Esophagus squamous epithelium (tissue), 5 donors: ENCODE measurements around the gene MPP3. TPM values are rescaled to one million over a fixed set of nuclear protein-coding genes. Genes with fewer than 3 reads are reported as not detected.
"Not testable (repeated sequence)": the region's sequence is repeated elsewhere in the genome, so short reads cannot be mapped to it uniquely, and the experiment has no call there.

Source experiments
- DNase-seq: peaks from one replicate; lab custom pipeline; 2025; lab: John Stamatoyannopoulos, UW
- H3K27ac ChIP-seq, 4 donors: fragments of 200-600 bp; sonication (generic); one replicate each; pipeline ENCODE4 v1.5.1; 2016 to 2019; ENCODE audit warnings: mild to moderate bottlenecking in 1 of 4
- H3K27me3 ChIP-seq, 4 donors: fragments of 200-600 bp; sonication (generic); 1 replicate in 3 of 4; 2 replicates in 1 of 4; pipeline versions ENCODE4 v1.5.1 to v1.6.0; 2017 to 2021; ENCODE audit warnings: antibody characterized with exemption in 1 of 4
- H3K36me3 ChIP-seq, 3 donors: fragments of 200-600 bp; sonication (generic); one replicate each; pipeline ENCODE4 v1.5.1; 2016 to 2019
- H3K4me1 ChIP-seq, 3 donors: fragments of 200-600 bp; sonication (generic); one replicate each; pipeline ENCODE4 v1.5.1; 2017 to 2019
- H3K4me3 ChIP-seq, 4 donors: fragments of 200-600 bp; sonication (generic); 1 replicate in 3 of 4; 2 replicates in 1 of 4; pipeline ENCODE4 v1.5.1; 2016 to 2019; ENCODE audit warnings: mild to moderate bottlenecking in 2 of 4, moderate library complexity in 1 of 4
- H3K9me3 ChIP-seq, 3 donors: fragments of 200-600 bp; sonication (generic); one replicate each; pipeline ENCODE4 v1.5.1; 2016 to 2019
- CTCF ChIP-seq, 6 experiments: fragments of 450-650 bp in 4 of 6; fragments of 200-600 bp in 2 of 6; sonication (generic) in 2 of 6; IDR thresholded peaks; one replicate each; pipeline ENCODE4 v1.5.1; 2016 to 2019; ENCODE audit warnings: antibody characterized with exemption in 6 of 6, mild to moderate bottlenecking in 4 of 6, moderate library complexity in 4 of 6
- POLR2A ChIP-seq, 4 donors: fragments of 450-650 bp; IDR thresholded peaks; one replicate each; pipeline ENCODE4 v1.6.1; 2017; ENCODE audit warnings: antibody characterized with exemption in 4 of 4, mild to moderate bottlenecking in 4 of 4, moderate library complexity in 3 of 4
- WGBS, 2 donors: methylation state at CpG; one replicate each; pipeline ENCODE4 v1.1.5; 2018; 5-methylcytosine and 5-hydroxymethylcytosine counted together
- intact Hi-C: fragments of 100-400 bp; cut with DNase I; formaldehyde crosslinking; loops from one replicate; pipeline ENCODE4 v1.15.0; 2022
- total RNA-seq, 4 donors: library from RNA; depleted of rRNA; stranded (reverse); fragments of >200 nt; gene quantifications; one replicate each; pipeline ENCODE4 v1.1.0, GENCODE V29; 2016
- donor health status: DM: yes; HTN: yes; CAD: no.

Gene MPP3
- total RNA-seq, 4 donors from 2014 or later: 5.9 to 15.8 (median 9.0) TPM

DNA sequence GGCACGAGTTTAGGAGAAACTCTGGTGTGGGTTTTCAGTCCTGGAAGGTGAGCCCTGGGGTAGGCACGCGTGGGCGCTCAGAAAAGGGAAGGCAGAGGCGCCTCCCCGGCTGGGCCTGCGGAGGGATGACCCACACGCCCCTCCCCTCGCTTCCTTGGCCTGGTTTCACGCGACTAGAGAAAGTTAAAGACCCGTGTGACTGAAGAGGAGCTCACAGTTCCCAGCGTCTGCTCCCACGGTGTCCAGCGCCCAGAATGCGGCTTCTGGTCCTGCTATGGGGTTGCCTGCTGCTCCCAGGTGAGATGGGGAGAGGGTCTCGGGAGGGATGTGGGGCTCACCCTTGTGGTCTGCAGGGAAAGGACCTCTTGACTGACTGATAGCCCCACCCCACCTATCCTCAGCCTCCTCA, 14.0 kb upstream of the MPP3 start, which contains the start of gene CD300LG:
Gene CD300LG (plus strand): TSS at position 214 of the 409 bp plus-strand sequence. CDS start 41 bp downstream, at position 255.
- no peak for TF ChIP-seq POLR2A (IDR thresholded peaks at IDR 0.05)
- TF ChIP-seq CTCF (IDR thresholded peaks at IDR 0.05): no peak
- Histone ChIP-seq H3K4me1 (peaks cover 0 to 20% (median 0%) of the 10 kb centered on the region in 3 donors), H3K27me3 (peaks cover 0 to 18% (median 0%) of the 10 kb centered on the region in 4 donors), H3K4me3 (no peak within 1 kb of the TSS), H3K27ac (peak within 1 kb of the TSS in 3 of 4 donors; percentile 16 to 33 (median 27)), H3K9me3 (no peaks in the 10 kb centered on the region), H3K36me3 (no peaks in the 10 kb centered on the region)
- 15 to 28% methylated on average over 7 to 14 of the region's 17 CpGs for WGBS, 2 donors
- no peak for DNase-seq
- intact Hi-C loops: loop anchor here (5.0 kb wide), 1 partner anchor 60 kb away; no protein-coding TSS in a partner anchor

GRCh38 chr17:43846221-43846712, 13.3 kb upstream of the MPP3 start:
- Histone ChIP-seq H3K4me1 (peaks cover 0 to 27% (median 0%) of the 10 kb centered on the region in 3 donors), H3K27ac (peak overlapping the region in 3 of 4 donors; percentile 16 to 33 (median 27)), H3K36me3 (no peaks in the 10 kb centered on the region), H3K9me3 (no peaks in the 10 kb centered on the region), H3K27me3 (peaks cover 0 to 15% (median 0%) of the 10 kb centered on the region in 4 donors), H3K4me3 (no peak overlapping the region)
- intact Hi-C loops: loop anchor here (5.0 kb wide), 1 partner anchor 59 kb away; no protein-coding TSS in a partner anchor
- TF ChIP-seq POLR2A (IDR thresholded peaks at IDR 0.05) (no peak), CTCF (IDR thresholded peaks at IDR 0.05) (peak; percentile 79 to 99 (median 98))
- no peak for DNase-seq
- 6% methylated on average over 7 of the region's 13 CpGs for WGBS, 2 donors

DNA sequence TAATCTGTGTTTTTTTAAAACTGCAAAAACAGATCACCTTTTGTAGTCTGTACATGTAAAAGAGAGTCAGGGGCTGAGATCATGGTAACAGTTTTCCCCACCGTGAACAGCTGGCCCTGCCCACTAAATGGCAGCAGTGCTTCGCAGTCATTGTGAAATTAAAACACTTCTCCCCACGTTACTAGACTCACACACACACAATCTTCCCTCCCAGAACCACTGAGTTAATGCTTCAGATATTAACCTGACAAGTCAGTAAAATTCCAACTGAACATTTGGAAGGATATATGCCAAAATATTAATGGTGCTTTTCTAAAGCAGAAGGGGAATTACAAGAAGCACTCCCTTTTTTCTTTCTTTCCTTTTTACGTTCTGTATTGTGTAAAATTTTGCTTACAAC, 12.8 kb upstream of the MPP3 start:
- intact Hi-C loops: loop anchor here (5.0 kb wide), 1 partner anchor 58 kb away; no protein-coding TSS in a partner anchor
- H3K4me3 ChIP-seq: no peak overlapping the region
- no peak for TF ChIP-seq CTCF (IDR thresholded peaks at IDR 0.05)
- no peaks in the 10 kb centered on the region for H3K36me3 ChIP-seq
- WGBS, 2 donors: 43 to 56% methylated on average over 4 of the region's 4 CpGs
- H3K27me3 ChIP-seq: peaks cover 0 to 15% (median 0%) of the 10 kb centered on the region in 4 donors
- H3K9me3 ChIP-seq: no peaks in the 10 kb centered on the region
- H3K4me1 ChIP-seq: peaks cover 0 to 32% (median 2%) of the 10 kb centered on the region in 3 donors
- H3K27ac ChIP-seq: peak overlapping the region in 3 of 4 donors; percentile 16 to 33 (median 27)
- no peak for DNase-seq

DNA sequence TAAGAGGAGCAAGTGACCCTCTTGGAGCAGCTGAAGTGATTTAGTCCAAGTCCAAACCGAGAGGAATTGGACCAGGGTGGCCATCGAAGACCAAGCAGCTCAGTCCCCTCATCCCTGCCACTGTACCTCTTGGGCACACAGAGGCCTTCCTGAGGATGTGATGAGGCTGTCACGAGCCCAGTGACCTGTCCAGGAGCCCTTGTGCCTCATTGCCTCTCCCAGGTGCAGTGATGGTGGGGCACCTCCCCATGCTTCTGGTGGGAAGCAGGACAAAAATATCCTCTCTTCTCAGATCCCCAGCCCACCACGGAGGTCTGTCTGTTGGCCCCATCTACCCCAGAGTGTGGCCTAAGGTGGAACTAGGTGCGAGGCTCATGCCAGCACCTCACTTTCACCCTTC, 11.3 kb upstream of the MPP3 start:
- H3K4me1 ChIP-seq: peaks cover 0 to 46% (median 16%) of the 10 kb centered on the region in 3 donors
- no peak overlapping the region for H3K4me3 ChIP-seq
- intact Hi-C loops: no loop called here
- H3K36me3 ChIP-seq: no peaks in the 10 kb centered on the region
- no peaks in the 10 kb centered on the region for H3K9me3 ChIP-seq
- WGBS, 2 donors: 63 to 72% methylated on average over 4 to 5 of the region's 5 CpGs
- no peak overlapping the region for H3K27ac ChIP-seq
- no peak for TF ChIP-seq CTCF (IDR thresholded peaks at IDR 0.05)
- no peak for TF ChIP-seq POLR2A (IDR thresholded peaks at IDR 0.05)
- peaks cover 0 to 13% (median 0%) of the 10 kb centered on the region in 4 donors for H3K27me3 ChIP-seq
- DNase-seq: no peak

DNA sequence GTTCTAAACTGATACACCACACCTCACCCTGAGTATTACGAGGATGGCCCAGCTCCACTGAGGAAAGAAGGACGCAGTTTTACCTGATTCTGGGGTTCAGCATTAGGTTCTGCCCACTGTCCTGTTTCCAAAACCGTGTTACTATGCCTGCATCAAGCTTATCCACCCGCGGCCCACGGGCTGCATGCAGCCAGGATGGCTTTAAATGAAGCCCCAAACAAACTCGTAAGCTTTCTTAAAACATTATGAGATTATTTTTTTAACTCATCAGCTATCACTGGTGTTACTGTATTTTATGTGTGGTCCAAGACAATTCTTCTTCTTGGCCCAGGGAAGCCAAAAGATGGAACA, 10.0 kb upstream of the MPP3 start:
- DNase-seq: no peak
- H3K4me3 ChIP-seq: no peak overlapping the region
- H3K27me3 ChIP-seq: peaks cover 0 to 7% (median 0%) of the 10 kb centered on the region in 4 donors
- TF ChIP-seq POLR2A (IDR thresholded peaks at IDR 0.05) (no peak), CTCF (IDR thresholded peaks at IDR 0.05) (no peak)
- peaks cover 0 to 46% (median 16%) of the 10 kb centered on the region in 3 donors for H3K4me1 ChIP-seq
- H3K9me3 ChIP-seq: no peaks in the 10 kb centered on the region
- H3K36me3 ChIP-seq: no peaks in the 10 kb centered on the region
- H3K27ac ChIP-seq: peak overlapping the region in 2 of 4 donors; percentile 29 to 40
- intact Hi-C loops: no loop called here
- 64 to 69% methylated on average over 7 of the region's 7 CpGs for WGBS, 2 donors

DNA sequence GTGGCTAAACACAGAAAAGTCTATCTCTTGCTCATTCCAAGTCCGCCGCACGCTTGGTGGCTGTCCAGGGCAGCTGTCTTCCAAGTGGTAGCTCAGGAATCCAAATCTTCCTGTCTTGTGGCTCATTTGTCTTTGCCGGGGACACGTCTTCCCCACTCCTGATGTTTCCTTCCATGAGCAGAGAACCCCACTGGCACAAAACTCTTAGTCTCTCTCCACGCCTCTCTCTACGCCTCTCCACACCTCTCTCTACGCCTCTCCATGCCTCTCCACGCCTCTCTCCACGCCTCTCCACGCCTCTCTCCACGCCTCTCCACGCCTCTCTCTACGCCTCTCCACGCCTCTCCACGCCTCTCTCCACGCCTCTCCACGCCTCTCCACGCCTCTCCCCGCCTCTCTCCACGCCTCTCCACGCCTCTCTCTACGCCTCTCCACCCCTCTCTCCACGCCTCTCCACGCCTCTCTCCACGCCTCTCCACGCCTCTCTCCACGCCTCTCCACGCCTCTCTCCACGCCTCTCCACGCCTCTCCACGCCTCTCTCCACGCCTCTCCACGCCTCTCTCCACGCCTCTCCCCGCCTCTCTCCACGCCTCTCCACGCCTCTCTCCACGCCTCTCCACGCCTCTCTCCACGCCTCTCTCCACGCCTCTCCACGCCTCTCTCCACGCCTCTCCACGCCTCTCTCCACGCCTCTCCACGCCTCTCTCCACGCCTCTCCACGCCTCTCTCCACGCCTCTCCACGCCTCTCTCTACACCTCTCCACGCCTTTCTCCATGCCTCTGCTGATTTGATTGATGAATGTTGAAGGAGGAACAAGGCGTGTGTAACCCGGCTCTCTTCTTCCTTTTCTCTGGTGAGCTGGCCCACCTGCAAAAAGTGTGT, 9.4 kb upstream of the MPP3 start:
- H3K27me3 ChIP-seq, H3K4me3 ChIP-seq, DNase-seq, H3K36me3 ChIP-seq, intact Hi-C loops, H3K9me3 ChIP-seq: not testable (repeated sequence)
- WGBS, 2 donors: 48 to 55% methylated on average over 15 to 19 of the region's 54 CpGs
- Histone ChIP-seq H3K4me1 (peaks cover 0 to 46% (median 16%) of the 10 kb centered on the region in 3 donors), H3K27ac (peak overlapping the region in 3 of 4 donors; percentile 12 to 40 (median 29))
